NCI-H1930 (cell line): ENCODE data around the gene SMYD3.
A peak's percentile ranks its signal among the peaks of the same experiment; 100 is the strongest.
"Not testable (repeated sequence)": the region's sequence is repeated elsewhere in the genome, so short reads cannot be mapped to it uniquely, and the experiment has no call there.

Experiments used
- DNase-seq, 2 experiments: peaks; one replicate each; lab custom pipeline; 2025; lab: John Stamatoyannopoulos, UW

SMYD3 gene

DNA sequence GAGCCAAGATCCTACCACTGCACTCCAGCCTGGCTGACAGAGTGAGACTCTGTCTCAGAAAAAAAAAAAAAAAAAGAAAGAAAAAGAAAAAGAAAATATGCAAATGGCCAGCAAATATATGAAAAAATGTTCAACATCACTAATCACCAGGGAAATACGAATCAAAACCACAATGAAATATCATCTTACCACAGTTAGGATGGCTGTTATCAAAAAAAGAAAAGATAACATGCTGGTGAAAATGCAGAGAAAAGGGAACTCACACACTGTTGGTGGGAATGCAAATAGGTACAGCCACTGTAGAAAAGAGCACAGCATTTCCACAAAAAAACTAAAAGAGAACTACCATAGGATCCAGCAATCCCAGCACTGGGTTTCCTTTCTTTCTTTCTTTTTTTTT lies 477.5 kb downstream of the SMYD3 start:
- no peak for DNase-seq

DNA sequence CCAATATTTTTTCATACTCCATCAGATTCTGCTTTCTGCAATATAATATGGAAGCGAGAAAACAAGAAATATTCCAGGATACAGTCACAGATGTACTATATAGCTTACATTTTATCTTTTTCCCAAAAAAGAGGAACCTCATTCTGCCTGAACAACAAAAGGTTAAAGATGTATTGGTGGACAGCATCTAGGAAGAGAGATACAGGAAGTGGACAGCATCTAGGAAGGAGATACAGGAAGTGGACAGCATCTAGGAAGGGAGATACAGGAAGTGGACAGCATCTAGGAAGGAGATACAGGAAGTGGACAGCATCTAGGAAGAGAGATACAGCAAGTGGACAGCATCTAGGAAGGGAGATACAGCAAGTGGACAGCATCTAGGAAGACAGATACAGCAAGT lies 483.0 kb downstream of the SMYD3 start:
- DNase-seq = not testable (repeated sequence)

DNA sequence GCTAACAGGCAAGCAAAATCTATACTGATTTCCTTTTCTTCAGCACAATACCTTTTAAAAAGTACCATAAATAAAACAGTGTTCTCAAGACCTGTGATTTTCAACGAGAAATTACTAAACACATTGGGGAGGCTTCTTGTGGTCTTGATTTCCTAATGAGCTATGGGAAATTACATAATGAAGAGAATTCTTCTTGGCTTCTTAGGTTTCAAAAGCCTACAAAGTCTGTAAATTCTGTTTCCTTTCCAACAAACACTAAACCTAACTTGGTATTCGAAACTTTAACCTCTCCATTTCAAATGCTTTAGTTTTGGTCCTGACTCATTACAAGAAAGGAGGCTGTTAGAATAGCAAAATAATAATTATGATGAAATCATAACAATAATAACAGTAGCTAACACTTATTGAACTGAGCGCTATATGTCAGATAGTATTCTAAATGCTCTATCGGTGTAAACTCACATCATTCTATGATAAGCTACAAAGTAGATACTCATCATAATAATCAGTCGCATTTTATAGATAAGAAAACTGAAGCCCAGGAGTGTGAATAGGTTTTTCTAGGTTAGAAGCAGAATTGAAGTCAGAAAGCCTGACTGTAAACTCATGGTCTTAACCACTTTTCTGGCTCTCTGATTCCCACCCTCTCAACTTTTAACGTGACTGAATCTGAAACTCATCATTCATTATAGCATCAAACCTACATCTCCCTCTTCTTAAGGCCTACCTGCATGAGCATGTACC lies 486.7 kb downstream of the SMYD3 start:
- no peak for DNase-seq

DNA sequence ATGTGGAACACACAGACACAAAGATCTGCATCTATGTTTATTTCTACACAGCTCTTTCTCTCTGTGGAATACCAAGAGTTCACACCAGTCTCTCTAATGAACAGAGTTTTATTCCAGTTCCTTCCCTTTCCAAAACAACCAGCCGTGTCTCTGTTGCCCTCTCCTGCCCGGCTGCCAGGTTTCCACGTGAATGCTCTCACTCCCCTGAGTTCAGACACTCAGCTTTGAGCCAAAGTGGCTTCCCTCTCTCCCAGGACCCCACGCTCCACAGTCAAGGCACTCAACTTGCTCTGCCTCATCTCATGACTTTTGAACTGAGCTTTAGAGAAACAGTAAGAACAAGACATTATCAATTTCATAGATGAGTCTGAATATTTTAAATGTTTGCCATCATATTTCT lies 488.9 kb downstream of the SMYD3 start:
- DNase-seq = no peak

DNA sequence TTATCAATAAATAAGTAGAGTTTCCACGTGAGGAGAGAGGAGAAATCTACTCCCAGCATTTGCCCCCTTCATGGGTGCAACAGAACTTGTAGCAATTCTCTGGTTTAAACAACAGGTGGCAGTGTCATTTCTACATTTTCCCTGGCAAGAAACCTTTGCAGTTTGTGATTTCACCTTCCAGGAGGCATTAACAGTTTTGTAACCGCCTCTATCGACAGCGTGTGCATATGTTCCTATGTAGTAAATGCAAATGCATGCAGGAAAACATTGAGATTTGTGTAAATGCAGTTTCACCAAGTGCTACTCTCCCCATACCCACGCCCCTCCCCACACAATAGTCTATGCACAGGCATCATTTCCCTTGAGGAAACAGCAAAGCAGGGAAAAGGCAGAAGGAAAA lies 494.7 kb downstream of the SMYD3 start:
- DNase-seq = peak in 1 of 2 experiments; percentile 15

DNA sequence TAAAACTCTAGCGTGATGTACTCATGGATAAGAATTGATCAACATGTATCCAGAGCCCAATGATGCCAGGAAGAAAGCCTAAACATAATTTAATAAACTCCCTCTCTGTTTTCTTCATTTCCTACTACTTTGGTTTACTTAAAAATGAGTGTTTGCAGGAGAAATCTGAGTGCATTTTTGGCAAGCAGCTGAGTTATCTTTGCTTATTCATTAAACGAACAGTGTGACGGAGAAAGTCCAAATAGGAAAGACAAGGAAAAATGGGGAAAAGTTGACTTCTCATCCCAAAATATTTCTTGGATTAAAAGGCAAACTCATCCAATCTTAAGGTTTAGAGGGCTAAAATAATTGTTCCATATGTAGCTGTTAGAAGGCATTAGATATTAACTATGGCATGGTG lies 496.7 kb downstream of the SMYD3 start:
- no peak for DNase-seq

DNA sequence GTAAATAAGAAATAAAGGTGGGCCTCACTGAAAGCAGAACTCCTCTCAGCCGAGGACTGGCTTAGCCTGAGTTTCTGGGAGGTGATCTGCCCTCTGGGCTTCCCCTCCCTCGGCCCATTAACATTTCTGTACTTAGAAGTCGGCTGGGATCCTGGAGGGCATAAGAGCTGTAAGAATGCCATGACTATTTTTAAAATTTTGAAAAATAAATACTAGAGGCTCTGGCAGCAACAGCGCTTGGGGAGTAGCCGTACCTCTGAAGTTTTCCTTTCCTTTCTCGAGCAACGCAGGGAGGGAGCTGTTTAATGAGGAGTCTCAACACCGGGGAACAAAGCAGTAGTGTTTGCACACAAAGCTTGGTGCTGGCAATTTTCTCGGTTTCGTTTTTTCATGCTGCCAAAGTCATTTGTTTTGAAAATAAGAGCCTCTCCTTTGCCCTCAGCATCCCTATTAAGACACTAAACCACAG lies 498.7 kb downstream of the SMYD3 start:
- no peak for DNase-seq

DNA sequence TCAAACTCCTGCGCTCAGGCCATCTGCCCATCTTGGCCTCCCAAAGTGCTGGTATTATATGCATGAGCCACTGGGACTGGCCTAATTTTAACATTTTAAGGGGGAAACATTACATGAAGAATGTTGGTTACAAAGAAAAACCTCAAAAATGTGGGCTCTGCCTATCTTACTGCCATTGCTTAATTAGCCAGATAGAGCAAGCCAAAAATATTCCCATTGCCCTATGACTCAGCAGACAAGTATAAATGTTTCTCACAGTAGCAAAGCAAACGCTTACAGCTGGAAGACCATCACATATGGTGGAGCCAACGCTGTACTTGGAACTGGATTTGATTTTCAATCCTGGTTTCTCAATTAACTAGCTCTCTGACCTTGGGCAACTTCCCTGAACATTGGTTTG lies 502.0 kb downstream of the SMYD3 start:
- no peak for DNase-seq

DNA sequence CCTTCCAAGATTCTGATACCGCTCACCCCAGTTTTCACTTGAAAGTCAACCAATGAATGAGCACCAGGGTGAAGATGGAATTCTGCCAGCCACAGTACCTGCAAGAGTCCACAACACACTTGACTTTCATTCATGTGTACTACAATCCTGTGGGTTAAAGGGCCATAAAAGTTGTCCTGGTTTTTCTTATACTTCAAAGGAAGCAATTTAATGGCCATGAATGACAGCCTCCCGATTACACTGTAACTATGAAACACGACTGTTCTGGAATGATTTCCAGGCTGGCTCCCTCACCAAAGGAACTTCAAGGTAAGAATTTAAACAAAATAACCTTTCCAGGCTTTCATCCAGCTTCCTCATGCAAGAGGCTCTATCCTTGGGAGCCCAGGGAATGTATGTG lies 502.8 kb downstream of the SMYD3 start:
- DNase-seq = no peak

DNA sequence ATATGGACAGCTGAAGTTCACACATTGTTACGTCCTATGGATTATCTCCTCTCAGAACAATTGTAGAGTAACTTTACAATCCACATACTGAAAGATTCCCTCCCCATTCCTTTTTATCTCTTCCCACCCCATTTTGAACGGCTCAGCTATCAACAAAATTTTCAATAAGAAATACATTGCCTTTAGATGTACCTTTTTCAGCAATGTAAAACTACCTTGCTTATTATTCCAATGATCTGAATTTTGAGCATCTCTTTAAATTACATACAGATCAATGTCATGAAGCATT lies 503.7 kb downstream of the SMYD3 start:
- no peak for DNase-seq

DNA sequence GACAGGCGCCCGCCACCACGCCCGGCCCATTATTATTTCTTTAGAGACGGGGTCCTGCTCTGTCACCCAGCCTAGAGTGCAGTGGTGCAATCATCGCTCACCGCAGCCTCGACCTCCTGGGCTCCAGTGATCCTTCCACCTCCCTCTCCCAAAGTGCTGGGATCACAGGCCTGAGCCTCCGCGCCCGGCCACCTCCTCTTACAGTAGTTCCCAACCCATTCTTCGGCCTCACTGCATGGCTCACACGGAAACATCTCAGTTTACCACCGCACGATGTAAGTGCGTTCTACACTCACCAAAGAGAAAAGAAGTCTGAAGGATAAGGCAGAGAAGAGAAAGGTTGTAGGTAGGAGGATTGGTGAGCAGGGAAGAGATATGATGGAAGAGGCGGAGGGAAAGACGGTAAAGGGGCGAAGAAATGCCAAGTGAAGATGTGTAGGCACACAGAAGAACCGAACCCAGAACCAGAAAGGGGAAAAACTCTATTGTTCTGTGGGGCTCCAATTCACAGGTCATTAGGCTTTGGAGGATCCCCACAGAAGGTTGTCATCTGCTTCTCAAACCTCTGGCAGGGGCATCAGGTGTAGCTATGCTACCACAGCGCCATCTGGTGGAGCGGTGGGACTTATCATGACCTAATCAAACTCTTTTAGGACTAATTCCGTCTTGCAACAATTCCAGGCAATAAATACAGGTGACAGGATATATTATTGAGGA lies 504.2 kb downstream of the SMYD3 start:
- DNase-seq = peak; percentile 32 to 77

DNA sequence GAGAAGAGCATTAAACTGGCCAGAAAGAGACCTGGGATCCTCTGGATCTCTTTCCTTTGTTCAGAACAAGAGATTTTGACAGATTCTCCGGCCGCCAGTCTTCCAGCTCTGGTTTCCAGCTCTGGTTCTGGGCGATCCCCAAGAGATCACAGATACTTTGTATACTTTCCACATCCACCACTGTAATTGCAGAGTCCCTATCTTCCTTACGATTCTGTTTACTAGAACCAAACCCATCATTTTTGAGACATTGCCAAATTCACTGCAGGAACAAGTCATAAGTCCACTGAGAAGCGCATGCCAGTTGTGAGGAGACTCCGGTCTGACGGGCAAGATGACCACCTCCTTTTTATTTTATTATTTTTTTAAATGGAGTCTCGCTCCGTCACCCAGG lies 505.2 kb downstream of the SMYD3 start:
- DNase-seq = no peak

DNA sequence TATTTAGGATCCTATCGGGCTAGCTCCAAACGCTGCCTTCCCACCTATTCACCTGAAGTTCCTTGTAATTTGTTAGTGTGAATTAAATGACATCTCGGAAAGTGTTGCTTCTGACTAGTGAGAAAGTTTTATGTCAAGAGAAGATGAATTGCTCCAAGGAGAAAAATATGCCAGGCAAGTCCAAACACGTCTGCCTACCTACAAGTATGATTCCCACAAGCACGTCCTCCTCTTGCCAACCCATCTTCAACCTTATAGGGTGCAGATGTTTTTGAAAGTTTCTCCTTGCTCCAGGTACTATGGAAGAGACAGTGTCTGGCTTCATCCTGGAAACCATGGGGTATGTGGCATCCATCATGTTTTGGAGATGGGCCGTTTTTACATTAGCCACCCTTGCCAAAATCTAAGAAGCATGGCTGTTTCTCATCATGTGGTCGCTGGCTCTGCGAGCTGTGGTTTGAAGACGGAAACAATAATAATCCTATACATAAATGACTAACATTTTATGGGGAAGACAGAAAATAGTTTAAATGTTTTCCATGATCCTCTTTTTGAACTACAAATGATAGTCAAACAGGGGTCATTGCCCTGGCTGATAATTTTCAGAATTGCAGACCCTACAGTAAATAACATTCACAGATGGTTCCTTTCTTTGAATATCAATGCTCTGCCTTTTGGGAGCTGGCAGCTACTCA lies 505.8 kb downstream of the SMYD3 start:
- no peak for DNase-seq

DNA sequence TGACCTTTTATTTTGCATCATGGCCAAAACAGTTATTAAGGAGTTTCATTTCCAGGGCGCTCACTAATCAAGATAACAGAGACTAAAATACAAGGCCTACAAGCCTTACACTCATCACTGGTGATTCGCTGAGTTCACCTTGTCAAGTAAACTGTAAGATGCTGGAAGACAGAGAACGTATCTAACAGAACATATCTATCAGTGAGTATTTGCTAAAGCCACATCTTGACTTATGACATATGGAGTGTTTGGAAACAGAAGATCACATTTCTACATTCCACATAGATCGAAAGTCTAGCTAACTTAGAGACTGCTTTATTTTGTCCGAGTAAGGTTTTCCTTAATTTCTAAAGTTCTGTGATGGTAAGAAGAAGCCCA lies 506.5 kb downstream of the SMYD3 start:
- DNase-seq = no peak

DNA sequence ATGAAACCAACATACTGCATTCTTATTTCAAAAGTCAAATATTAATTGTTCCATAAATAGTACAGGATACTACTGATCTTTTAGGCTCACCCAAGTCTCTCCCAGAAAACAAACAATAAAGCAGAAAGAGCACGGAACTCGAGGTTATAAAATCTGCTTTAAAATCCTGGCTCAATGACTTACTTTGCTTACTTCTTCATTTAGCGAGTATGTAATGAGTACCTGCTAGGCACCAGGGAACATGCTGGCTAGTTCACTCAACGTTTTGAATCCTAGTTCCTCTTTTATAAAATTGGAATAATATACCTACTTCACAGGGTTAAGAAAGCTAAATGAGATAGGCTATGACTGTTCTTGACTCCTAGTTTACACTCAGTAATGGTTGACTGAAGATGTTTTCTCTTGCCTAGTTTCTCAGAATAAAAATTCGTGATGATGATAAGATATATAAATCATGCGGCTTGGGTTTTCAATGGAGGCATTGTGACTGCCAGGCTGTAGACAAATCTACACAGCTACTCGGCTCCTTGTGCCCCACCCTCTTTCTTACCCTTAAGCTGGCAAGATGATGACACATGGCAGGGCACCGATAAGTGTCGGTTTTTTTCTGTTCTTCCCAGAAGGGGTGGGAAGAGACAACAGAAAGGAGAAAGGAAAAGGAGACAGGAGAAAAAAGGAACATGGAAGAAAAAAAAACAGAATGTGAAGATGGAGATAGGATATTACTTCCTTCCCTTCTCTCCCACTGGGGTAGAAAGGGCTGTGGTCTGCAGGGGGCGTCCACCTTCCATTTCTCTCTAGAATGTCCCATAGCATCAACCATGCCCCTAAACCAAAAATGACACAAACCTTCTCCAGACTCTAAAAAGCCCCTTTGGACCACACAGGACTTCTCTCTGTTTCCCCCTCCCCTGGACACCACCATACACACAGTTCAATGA lies 507.1 kb downstream of the SMYD3 start:
- DNase-seq = no peak

DNA sequence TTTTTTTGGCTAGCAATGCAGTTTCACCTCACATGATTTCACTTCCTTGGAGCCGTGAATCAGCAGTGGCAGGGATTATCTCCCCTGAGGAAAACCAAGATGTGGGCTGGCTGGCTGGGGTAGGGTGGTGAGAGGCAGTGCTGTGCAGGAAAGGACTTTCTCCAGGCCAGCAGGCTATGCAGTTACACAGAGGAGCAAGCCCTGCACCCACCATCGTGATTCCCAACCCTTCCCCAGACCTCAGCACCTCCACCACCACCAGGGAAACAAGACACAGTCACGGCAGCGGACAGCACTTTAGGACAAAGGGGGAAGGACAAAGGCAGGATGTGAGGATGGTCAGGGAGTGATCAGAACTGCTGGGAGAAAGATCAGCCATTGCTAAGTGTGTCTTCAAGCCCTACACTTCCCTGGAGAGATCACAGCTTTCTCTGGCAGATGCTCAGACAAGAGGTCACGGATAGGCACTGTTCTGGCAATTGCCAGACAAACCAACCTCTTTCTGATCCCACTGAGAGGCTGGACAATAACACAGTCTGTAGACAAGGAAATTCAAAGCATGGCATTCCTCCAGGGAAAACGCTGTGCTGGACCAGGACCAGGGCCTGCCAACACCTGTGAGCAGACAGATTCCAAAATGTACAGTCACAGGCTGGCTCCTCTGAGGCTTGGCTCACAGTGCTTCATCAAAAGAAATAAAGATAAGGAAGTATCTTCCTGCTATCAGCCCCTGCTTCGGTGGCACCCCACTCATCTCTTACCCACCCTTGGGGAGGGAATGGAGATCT lies 509.4 kb downstream of the SMYD3 start:
- DNase-seq = no peak

DNA sequence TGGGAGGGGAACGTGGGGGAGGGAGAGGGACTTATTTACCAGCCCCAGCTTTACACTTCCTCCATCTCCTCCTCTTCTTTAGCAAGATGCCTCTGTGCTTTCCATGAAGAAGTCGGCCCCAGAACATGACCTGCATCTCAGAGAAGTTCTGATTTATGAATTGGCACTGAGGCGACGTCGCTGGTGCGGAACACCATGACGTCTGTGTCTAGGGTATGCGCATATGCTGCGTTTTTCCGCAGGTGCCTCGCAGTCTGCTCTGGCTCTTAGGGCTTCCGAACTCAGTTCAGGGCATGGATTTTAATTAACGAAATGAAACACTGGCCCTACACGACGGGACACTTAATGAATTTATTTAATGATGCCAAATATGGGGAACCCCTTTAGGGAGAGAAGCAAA lies 510.3 kb downstream of the SMYD3 start:
- DNase-seq = no peak

DNA sequence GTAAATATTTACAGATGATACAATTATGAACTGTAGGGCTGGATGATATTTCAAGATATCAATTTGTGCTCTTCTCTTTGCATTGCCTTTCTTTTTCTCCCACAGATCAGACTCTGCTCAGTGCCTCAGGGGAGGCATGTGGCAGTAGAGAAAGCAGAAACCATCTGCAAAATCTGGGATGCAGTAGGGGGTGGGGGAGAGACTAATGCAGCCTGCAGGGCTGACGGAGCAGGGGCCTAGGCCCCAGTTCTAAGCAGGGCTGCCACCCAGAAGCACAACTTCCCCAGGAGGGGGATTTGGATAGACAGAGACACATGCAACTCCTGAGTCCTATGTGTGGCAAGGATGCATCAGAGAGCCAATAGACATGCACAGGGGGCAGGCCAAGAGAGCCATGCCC lies 511.6 kb downstream of the SMYD3 start:
- DNase-seq = peak; percentile 7 to 10

DNA sequence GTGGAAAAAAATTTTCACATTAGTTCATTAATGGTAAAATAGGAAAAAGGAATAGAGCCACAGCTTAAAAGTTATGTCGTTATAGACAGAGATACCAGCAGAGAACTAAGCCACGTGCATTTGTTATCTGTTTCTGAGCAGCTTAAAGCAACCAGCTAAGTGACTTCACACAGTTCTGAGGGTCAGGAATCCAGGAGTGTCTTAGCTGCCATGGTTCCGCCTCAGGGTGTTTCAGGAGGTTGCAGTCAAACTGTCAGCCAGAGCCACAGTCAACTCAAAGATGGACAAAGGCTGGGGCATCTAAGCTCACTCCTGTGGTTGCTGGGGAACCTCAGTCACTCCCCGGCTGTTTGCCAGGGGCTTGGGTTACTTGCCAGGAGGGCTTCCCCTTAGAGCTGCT lies 515.8 kb downstream of the SMYD3 start:
- no peak for DNase-seq

DNA sequence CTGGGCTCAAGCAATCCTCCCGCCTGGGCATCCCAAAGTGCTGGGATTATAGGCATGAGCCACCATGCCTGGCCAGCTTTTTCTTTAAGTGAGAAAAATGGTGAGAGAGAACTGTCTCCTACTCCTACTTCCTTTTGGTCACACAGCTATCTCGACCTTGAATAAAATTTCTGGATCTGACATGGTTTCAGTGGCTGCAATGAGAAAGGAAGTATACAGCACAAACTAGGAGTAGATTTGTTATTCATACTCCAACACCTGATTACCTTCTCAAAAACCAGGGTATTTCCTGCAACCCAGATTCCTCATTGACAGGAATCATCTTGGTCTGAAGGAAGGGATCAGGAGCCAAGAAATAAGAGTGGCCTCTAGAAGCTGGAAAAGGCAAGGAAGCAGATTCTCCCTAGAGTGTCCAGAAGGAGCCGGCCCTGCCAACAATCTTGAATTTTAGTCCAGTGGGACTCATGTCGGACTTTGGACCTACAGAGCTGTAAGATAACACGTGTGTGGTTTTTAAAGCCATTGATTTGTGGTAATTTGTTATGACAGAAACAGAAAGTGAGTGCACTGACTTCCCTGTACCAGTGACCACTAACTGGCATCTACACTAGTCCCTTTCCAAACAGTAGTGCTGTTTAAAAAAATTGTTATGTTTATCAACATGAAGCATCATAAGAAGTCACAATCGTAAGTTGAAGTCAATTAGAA lies 516.6 kb downstream of the SMYD3 start:
- DNase-seq = no peak
